HFFc6 (cell line): ENCODE data around the gene TBX20. TPM values are rescaled to one million over a fixed set of nuclear protein-coding genes. Genes with fewer than 3 reads are reported as not detected.

Source experiments
- DNase-seq: peaks from one replicate; pipeline ENCODE4 v3.0.0-alpha.2; 2018
- H3K27ac Mint-ChIP-seq: 2 replicates; pipeline ENCODE4 v1.8.0; 2020; ENCODE audit warnings: mild to moderate bottlenecking, mixed read lengths
- H3K27me3 Mint-ChIP-seq: 2 replicates; pipeline ENCODE4 v1.8.0; 2021; ENCODE audit warnings: mild to moderate bottlenecking, moderate library complexity, mixed read lengths; ENCODE audit not compliant: insufficient read depth
- H3K36me3 Mint-ChIP-seq: 2 replicates; pipeline ENCODE4 v1.8.0; 2021; ENCODE audit warnings: low read depth, mixed read lengths
- H3K4me1 Mint-ChIP-seq: 2 replicates; pipeline ENCODE4 v1.8.0; 2020; ENCODE audit warnings: low read depth, mixed read lengths
- H3K4me3 Mint-ChIP-seq: 2 replicates; pipeline ENCODE4 v1.8.0; 2020; ENCODE audit warnings: mild to moderate bottlenecking, moderate library complexity, mixed read lengths
- H3K9me3 Mint-ChIP-seq: 2 replicates; pipeline ENCODE4 v1.8.0; 2020; ENCODE audit warnings: mild to moderate bottlenecking, mixed read lengths
- CTCF ChIP-seq: fragments of 200-600 bp; sonication (generic); IDR thresholded peaks from 2 replicates; pipeline ENCODE4 v1.5.0; 2021; ENCODE audit warnings: antibody characterized with exemption, mild to moderate bottlenecking
- total RNA-seq, 6 experiments: library from RNA; stranded (reverse); fragmentation: NEBNext Ultra II Directional; extraction: Animal tissue kit (Norgen Biotek cat#: 25700); gene quantifications; 2 replicates in 1 of 6; 3 replicates in 5 of 6; pipeline ENCODE4 v1.2.3, GENCODE V29; 2021

TBX20 gene
- total RNA-seq, 6 experiments from 2014 or later, result not detected

DNA sequence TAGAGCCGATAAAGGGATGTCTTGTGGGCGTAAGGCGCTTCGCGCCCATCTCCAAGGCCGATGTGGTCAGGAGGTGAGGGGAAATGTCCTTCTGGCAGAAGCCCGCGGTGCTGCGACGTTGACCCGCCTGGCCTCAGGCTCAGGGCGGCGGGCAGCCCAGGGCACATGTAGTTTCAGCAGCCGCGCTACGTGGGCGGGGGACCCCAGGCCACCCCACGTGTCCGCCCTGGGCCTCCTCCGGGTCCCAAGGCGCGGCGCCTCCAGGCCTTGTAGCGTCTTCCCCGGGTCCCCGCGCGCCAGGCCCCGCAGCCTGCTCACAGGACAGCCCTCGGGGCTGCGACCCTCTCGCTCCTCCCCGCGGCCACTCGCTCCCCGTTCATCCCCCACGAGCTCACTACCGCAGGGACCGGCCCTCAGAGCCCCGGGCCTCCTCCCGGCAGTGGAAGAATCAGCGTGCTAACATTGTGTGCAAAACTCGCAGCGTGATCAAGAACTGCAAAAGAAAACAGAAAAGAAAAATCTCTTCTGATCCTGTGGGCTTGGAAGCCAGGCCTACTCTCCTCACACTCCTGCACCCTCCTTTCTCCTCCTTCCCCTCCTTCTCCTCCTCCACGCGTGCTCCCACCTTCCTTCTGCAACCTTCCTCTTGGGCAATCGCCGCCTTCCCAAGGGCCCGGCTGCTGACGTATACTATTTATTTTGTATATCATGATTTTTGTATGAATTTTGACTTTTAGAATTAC, 4.4 kb upstream of the TBX20 start:
- no peak for DNase-seq
- Mint-ChIP-seq H3K27ac (no peak overlapping the region), H3K4me3 (no peak overlapping the region), H3K4me1 (no peaks in the 10 kb centered on the region), H3K27me3 (peaks cover 62% of the 10 kb centered on the region), H3K36me3 (no peaks in the 10 kb centered on the region), H3K9me3 (peaks cover 14% of the 10 kb centered on the region; the same call in 1 of the 2 replicates)
- no peak for TF ChIP-seq CTCF

DNA sequence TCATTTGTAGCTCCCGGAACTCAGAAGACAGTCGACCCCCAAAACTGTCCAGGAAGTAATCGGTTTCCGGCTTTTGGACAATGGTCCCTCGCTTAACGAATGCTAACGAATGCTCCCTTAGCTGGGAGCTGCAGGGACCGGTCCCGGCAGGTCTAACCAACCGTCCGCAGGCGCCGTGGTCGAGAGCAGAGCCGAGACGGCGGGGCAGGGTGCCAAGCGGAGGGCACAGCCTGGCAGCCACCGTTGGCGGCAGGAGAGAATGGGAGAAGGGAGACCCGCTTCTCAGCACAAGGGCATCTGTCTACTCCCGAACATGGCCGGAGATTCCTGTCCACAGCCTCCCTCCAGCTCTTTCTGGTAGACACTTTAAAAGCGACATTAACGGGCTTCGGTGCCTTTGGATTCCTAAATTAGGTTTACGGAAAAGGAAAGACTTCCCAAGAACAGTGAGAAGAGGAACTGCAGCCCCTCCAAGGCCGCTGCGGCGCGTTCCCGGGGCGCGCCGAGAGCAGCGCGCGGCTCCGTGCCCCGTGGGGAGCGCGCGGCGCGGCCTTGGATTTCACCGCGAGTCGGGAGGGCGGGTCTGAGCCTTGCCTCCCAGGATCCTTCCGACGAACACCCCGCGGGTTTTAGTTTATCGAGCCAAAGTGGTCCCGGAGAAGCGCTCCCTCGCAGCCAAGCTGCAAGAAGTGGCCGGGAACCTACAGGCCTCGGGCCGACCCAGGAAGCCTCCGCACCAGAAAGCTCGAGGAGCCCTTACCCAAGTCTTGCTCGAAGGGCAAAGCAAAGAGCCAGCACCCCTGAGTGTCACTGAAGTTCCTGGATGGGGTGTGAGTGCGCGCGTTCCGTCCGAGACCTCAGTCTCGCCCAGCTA, 3.6 kb upstream of the TBX20 start:
- no peak for TF ChIP-seq CTCF
- Mint-ChIP-seq H3K27ac (no peak overlapping the region), H3K27me3 (peaks cover 63% of the 10 kb centered on the region), H3K36me3 (no peaks in the 10 kb centered on the region), H3K9me3 (peaks cover 18% of the 10 kb centered on the region; the same call in 1 of the 2 replicates), H3K4me1 (no peaks in the 10 kb centered on the region), H3K4me3 (no peak overlapping the region)
- DNase-seq, result no peak

GRCh38 chr7:35256256-35257175, 2.6 kb upstream of the TBX20 start:
- Mint-ChIP-seq H3K27me3 (peaks cover 60% of the 10 kb centered on the region), H3K4me3 (no peak overlapping the region), H3K36me3 (no peaks in the 10 kb centered on the region), H3K9me3 (peaks cover 18% of the 10 kb centered on the region; the same call in 1 of the 2 replicates), H3K4me1 (no peaks in the 10 kb centered on the region), H3K27ac (no peak overlapping the region)
- no peak for TF ChIP-seq CTCF
- no peak for DNase-seq

GRCh38 chr7:35255443-35256255, 1.7 kb upstream of the TBX20 start:
- Mint-ChIP-seq H3K27me3 (peaks cover 56% of the 10 kb centered on the region), H3K9me3 (peaks cover 18% of the 10 kb centered on the region; the same call in 1 of the 2 replicates), H3K4me1 (no peaks in the 10 kb centered on the region), H3K36me3 (no peaks in the 10 kb centered on the region), H3K4me3 (no peak overlapping the region), H3K27ac (no peak overlapping the region)
- DNase-seq, result no peak
- no peak for TF ChIP-seq CTCF
